ENCODE data around the gene STXBP2.

GRCh38 chr19:7620442-7621412 is 16.2 kb upstream of the STXBP2 start:
- TF ChIP-seq CTCF (IDR thresholded peaks at IDR 0.05) = no peak
- no peak for TF ChIP-seq POLR2A (IDR thresholded peaks at IDR 0.05)

All from body of pancreas (tissue), 4 donors.